ENCODE data around the gene MPND. TPM values are rescaled to one million over a fixed set of nuclear protein-coding genes. Genes with fewer than 3 reads are reported as not detected.

MPND gene
- total RNA-seq, 4 donors from 2014 or later = 4.4 to 10.6 (median 7.8) TPM

DNA sequence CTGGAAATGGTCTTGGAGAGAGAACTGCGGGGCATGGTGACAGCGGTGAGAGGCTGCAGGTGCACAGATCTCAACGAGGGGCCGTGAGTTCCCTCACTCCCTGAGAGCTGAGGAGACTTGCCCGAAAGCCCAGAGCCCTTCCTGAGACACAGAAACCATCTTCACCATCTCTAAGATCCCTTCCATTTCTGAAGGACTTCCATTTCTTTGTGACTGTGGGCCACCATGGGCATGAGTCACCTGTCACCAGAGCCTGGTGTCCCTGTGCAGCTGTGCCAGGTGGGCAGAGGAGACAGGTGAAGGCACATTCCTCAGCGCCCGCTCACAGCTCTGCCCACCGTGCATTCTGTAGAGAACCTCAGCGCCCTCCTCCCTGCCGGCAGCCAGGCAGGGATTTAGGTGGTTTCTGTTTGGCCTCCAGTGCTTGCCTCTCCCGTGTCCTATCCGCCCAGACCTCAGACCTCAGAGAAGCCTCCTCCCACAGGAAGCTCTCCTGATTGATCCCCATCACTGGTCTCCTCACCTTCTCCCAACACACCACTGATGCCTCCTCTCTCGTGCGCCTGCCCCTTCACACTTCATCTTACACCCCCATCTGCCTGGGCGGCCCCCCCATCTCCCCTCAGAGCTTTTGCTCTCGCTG, 32.8 kb downstream of the MPND start:
- intact Hi-C loops (cut with DNase I; ENCODE audit: low total_unique reads) = no loop called here
- DNase-seq (ENCODE audit: low spot score in 2 of 2) = peak in 1 of 2 donors; percentile 85
- no peak overlapping the region for H3K4me3 ChIP-seq (ENCODE audit: low read depth, poor library complexity, severe bottlenecking)
- TF ChIP-seq POLR2A (IDR thresholded peaks at IDR 0.05) = no peak
- TF ChIP-seq, protein P1, sequence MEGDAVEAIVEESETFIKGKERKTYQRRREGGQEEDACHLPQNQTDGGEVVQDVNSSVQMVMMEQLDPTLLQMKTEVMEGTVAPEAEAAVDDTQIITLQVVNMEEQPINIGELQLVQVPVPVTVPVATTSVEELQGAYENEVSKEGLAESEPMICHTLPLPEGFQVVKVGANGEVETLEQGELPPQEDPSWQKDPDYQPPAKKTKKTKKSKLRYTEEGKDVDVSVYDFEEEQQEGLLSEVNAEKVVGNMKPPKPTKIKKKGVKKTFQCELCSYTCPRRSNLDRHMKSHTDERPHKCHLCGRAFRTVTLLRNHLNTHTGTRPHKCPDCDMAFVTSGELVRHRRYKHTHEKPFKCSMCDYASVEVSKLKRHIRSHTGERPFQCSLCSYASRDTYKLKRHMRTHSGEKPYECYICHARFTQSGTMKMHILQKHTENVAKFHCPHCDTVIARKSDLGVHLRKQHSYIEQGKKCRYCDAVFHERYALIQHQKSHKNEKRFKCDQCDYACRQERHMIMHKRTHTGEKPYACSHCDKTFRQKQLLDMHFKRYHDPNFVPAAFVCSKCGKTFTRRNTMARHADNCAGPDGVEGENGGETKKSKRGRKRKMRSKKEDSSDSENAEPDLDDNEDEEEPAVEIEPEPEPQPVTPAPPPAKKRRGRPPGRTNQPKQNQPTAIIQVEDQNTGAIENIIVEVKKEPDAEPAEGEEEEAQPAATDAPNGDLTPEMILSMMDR (IDR thresholded peaks at IDR 0.05) = no peak
- 58 to 65% methylated on average over 16 of the region's 16 CpGs for WGBS, 2 donors

DNA sequence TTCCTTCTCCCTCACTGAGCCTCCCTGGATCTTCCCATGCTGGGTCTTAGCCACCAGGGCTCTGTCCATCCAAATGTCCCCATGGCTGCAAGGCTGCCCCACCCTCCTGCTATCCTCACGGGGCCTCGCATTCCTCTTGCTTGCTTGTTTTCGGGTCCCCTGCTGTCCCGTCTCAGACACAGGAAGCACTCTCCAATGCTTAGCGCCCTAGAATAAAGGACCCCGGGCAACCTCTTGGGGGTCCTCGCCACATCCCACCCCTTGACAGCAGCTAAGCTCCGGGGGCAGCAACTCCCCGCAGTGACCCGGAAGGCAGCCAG, 33.3 kb downstream of the MPND start:
- 51 to 58% methylated on average over 10 of the region's 10 CpGs for WGBS, 2 donors
- H3K4me3 ChIP-seq (ENCODE audit: low read depth, poor library complexity, severe bottlenecking) = no peak overlapping the region
- TF ChIP-seq, protein P1 (IDR thresholded peaks at IDR 0.05) = no peak
- no peak for TF ChIP-seq POLR2A (IDR thresholded peaks at IDR 0.05)
- intact Hi-C loops (cut with DNase I; ENCODE audit: low total_unique reads) = no loop called here
- peak in 1 of 2 donors; percentile 86 for DNase-seq (ENCODE audit: low spot score in 2 of 2)

DNA sequence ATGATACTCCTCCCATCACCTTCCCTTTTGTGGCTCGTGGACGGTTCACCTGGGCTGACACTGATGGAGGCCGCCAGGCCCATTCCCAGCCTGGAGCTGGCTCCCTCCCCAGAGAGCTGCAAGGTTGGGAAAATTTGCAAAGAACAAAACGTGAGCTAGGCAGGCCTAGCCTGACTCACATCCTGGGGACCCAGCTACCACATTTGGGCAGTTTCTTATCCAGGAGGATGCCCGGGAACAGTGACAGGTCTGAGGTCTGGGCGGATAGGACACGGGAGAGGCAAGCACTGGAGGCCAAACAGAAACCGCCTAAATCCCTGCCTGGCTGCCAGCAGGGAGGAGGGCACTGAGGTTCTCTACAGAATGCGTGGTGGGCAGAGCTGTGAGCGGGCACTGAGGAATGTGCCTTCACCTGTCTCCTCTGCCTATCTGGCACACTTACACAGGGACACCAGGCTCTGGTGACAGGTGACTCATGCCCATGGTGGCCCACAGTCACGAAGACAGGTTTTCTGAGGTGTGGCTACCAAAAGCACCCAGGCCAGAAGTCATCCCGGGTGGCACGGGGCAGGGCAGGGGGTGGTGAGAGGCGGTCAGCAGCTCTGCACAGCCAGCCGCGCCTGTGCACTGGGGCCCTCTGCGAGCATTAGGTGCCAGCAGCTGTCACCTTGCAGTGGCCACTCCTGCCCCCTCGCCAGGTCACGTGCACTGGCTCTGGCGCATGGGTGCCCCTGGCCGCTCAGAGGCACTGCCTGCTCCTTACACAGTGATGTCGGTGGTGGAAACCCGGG, 33.8 kb downstream of the MPND start:
- no peak overlapping the region for H3K4me3 ChIP-seq (ENCODE audit: low read depth, poor library complexity, severe bottlenecking)
- 47 to 56% methylated on average over 17 to 23 of the region's 23 CpGs for WGBS, 2 donors
- peak in 1 of 2 donors; percentile 85 for DNase-seq (ENCODE audit: low spot score in 2 of 2)
- TF ChIP-seq, protein P1 (IDR thresholded peaks at IDR 0.05) = no peak
- TF ChIP-seq POLR2A (IDR thresholded peaks at IDR 0.05) = no peak
- intact Hi-C loops (cut with DNase I; ENCODE audit: low total_unique reads) = no loop called here

DNA sequence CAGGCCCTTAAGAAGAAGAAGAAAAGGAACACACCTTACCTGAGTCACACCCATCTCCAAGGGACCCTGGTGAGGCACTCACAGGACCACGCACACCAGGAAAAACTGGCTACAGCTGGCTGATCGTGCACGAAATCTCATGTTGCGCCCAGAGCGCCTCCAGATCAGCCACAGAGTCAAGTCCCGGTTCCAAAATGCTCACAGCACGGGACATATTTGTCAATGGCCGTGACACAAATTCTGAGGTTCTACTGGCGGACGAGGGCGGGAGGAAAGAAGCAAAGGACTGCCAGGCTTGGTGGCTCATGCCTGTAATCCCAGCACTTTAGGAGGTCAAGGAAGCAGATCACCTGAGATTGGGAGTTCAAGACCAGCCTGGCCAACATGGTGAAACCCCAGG, 35.5 kb downstream of the MPND start:
- no peak for DNase-seq (ENCODE audit: low spot score in 2 of 2)
- H3K4me3 ChIP-seq (ENCODE audit: low read depth, poor library complexity, severe bottlenecking) = no peak overlapping the region
- TF ChIP-seq, protein P1 (IDR thresholded peaks at IDR 0.05) = no peak
- WGBS, 2 donors = 70 to 75% methylated on average over 11 of the region's 11 CpGs
- intact Hi-C loops (cut with DNase I; ENCODE audit: low total_unique reads) = no loop called here

DNA sequence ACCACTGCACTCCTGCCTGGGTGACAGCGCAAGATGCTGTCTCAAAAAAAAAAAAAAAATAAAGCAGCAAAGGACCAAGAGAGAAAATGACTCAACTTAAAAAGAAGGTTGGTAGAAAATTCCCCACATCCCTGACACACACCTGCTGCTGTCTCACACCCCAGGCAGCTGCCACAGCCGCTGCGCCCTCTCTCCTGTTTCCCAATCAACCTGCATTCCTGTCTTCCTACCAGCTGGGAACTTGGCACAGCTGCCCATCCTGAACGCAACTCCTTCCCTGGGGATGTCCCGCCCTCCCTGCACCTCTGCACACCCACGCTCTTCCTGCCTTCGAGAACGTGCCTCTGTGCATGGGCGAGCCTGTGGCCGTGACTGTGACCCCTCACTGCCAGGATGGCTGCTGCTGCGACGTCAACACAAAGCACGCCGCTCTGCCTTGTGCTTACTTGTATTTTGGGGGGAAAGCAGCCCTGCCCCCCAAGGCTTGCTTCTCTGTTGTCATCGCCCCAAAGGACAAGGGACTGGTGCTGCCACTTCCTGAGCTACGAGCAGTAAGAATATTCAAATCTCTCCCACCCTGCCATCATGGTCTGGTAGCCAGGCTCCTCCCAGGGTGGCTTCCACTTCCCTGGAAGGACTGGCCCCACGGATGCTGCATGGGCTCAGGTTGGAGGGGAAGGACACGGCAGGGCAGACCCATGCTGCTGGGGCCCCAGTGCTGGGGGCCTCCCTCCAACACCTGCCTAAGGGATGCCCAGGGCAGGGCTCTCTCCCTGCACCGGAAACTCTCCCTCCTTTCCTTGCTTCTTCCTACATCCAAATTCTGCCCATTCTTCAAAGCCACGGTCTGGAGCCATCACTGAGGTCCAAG, 36.3 kb downstream of the MPND start:
- intact Hi-C loops (cut with DNase I; ENCODE audit: low total_unique reads) = no loop called here
- DNase-seq (ENCODE audit: low spot score in 2 of 2) = peak; percentile 68 to 89
- no peak overlapping the region for H3K4me3 ChIP-seq (ENCODE audit: low read depth, poor library complexity, severe bottlenecking)
- 31 to 46% methylated on average over 20 of the region's 20 CpGs for WGBS, 2 donors
- TF ChIP-seq POLR2A (IDR thresholded peaks at IDR 0.05) = no peak
- TF ChIP-seq, protein P1 (IDR thresholded peaks at IDR 0.05) = no peak
